ENCODE results near the gene BRI3.
A peak's percentile ranks its signal among the peaks of the same experiment; 100 is the strongest.

BRI3 gene, protein sequence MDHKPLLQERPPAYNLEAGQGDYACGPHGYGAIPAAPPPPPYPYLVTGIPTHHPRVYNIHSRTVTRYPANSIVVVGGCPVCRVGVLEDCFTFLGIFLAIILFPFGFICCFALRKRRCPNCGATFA

GRCh38 chr7:98280791-98281756 is at the start of gene BRI3:
Gene BRI3, plus strand, starts transcription at chr7:98281686. Its CDS starts 110 bp downstream, at chr7:98281796.
- DNase-seq, result peak; percentile 94

DNA sequence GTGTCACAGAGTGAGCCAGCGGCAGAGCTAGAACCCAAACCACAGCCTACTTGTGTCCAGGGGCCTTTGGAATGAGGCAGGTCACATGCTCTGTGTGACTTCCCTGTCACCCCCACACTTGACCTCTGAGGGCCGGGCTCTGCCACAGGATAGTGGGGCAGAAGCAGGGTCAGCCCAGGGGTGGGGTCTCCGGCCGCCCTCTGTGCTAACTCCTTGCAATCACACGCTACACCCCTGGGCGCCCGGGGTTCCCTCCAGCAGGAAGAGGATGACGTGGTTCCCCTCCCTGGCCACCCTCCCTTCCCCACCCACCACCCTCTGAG is 49.3 kb upstream of the BRI3 start:
- DNase-seq, result no peak

- DNase-seq, result no peak
These were observed 48.7 kb upstream of the BRI3 start for GRCh38 chr7:98232799-98233198.

DNA sequence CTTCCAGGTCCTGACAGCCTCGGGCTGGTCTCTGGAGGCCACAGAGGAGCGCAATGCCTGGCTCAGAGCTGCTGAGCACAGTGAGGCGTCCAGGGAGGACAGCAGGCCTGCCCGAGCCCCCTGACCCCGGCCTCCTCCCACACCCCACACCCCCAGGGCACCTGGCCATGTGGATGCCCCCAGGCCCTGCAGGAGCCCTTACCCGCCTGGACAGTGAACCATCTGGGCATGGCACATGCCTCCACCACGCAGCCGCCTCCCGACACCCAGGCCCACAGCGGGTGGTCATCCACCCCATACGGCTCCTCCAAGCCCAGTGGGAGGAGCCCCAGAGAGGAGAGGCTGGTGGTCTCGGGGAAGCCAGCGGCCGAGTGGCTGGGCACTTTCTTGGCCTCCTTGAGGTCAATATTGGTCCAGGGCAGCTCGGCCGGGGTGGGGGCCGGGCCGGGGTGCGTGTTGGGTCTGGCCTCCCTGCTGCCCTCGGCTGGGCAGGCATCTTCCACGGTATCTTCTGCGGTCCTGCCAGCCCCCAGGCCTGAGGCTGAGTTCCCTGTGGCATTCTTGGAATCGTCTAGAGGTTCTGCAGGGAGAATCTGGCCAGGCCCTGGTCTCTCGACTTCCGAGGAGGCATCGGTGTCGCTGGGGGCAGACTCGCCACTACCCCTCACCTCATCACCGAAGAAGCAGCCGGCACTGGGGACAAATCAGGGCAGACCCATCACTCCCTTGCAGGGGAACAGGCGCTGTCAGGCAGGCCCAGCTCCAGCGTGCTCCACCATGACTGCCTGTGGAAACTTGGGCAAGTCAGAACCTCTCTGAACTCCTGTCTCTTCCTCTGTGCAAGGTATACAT is 48.0 kb upstream of the BRI3 start:
- no peak for DNase-seq

DNA sequence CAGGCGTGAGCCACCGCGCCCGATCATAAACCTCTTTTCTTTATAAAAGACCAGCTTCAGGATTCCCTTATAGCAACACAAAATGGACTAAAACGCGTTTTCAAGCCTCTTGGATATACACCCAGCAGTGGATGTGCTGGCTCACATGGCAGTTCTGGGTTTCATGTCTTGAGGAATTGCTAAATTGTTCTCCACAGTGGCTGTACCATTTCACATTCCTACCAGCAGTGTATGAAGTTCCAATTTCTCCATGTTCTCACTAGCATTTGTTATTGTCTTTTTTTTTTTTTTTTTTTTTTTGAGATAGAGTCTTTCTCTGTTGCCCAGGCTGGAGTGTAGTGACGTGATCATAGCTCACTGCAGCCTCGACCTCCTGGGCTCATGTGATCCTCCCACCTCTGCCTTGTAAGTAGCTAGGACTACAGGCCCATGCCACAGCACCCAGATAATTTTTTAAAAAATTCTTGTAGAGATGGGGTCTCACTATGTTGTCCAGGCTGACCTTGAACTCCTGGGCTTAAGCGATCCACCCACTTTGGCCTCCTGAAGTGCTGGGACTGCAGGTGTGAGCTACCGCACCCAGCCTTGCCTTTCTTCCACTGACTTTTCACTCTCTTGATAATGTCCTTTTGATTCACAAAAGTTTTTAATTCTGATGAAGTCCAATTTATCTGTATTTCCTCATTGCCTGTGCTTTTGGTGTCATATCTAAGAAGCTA is 46.9 kb upstream of the BRI3 start:
- DNase-seq, result no peak

- no peak for DNase-seq
These were observed 45.6 kb upstream of the BRI3 start for GRCh38 chr7:98235901-98236300.

DNA sequence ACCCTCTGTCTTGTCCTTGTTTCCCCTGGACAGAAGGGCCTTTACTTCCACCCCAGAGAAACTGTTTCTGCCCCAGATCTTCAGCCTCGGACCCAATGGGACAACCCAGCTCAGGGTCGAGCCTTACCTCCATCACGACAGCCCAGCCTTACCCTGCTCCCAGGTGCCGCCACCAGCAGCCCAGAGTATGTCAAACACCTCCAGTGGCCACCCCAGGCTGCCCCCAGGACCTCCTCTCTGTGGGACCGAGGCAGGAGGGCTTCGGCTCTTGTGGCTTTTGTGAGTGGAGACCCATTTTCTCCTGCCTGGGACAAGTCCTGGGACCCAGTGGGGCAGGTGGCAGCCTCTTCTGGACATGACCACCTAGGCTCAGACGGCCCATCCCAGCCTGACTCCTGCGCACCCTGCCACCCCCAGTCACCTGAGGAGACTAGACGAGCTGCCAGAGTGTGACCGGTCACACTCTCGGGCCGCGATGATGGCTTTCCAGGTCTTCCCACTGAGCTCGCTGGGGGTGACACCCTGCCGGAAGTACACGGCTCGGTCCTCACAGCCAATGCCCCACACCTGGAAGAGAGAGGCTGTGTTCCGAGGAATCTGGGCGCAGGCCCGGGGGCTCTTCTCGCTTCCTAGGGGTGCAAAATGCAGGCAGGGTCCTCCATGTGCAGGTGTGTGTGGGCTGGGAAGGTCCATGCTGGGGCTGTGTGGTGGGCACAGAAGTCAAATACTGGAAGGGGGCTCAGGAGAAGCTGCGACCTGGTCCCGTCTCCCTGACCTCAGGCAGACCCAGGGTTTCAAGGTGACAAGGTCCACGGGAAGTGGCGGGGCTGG is 44.9 kb upstream of the BRI3 start:
- DNase-seq, result no peak

DNA sequence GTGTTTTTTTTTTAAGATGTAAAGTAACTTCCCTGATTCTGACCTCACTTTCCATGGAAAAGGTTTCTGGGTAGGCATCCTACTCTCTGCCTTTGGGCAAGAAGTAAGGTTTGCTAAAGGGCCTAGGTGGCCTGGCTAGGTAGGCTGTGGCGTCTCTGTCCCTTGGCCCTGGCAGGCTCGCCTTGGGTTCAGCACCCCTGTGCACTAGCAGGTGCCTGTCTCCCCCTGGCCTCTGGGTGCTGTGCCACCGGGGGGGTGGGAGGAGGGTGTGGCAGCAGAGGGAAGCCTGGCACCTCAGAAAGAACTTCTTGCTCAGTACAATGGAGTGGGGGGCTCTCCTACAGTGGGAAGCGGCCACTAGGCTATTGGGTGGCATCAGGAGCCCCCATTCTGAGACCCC is 43.4 kb upstream of the BRI3 start:
- DNase-seq, result no peak

DNA sequence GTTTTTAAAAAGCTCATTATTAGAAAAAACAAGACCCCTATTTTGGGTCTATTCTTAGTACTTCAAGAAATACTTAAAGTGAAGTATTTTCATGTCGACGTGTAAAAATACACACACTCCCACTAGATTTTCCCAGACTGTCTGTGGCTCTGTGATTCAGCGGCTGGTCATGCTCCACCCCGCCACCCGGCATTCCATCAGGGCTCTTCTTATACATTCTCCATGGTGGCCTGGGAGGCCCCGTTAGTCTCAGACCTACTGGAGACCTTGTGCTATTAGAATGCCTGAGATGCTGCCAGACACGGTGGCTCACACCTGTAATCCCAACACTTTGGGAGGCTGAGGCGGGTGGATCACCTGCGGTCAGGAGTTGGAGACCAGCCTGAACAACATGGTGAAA is 42.5 kb upstream of the BRI3 start:
- DNase-seq, result no peak

DNA sequence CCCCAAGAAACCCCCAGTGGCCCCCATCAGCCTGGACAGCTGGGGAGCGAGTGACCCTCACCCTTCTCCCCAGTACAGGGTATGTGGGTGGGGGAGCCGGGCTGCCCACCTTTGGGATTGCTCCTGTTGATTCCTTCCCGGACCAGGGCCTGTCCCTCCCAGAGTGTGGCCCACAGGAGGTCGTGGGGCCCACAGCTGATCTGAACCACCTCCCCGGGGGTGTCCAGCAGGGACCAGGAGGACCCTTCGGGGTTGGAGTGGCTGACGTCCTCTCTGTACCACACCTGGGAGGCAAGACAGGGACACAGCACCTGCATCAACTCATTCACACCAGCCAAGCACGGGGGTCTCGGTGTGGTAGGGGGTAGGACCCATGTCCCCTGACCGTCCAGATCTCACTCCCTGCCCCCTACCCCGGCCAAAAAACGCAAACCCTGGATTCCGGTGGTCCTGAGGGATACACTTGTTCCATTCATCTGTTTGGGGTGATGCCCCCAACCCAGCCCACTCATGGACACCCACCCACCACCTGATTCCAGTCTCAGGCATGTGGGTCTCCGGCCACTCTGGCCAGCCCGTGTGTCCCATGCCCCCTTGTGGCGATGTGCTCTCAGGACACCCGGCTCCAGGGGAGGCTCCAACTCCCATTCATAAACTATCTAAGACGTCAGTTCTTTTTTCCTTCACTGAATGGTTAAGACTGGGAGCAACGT is 40.4 kb upstream of the BRI3 start:
- DNase-seq, result peak; percentile 64

- DNase-seq, result no peak
These were observed 39.7 kb upstream of the BRI3 start for GRCh38 chr7:98241674-98242241.

- DNase-seq, result no peak
These were observed 39.1 kb upstream of the BRI3 start for GRCh38 chr7:98242342-98242741.

DNA sequence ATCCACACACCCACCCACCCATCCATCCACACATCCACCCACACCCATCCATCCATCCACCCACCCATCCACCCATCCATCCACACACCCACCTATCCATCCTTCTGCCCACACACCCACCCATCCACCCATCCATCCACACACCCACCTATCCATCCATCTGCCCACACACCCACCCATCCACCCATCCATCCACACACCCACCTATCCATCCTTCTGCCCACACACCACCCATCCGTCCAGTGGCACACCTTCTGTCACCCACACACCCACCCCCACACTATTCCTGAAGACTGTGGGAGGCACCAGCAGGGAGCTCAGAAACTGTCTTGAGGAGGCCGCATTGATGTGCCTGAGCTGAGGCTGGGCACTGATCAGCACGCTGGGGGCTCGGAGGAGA is 38.6 kb upstream of the BRI3 start:
- DNase-seq, result no peak

- no peak for DNase-seq
These were observed 36.6 kb upstream of the BRI3 start for GRCh38 chr7:98244871-98245270.

- no peak for DNase-seq
These were observed 33.3 kb upstream of the BRI3 start for GRCh38 chr7:98248156-98248555.

DNA sequence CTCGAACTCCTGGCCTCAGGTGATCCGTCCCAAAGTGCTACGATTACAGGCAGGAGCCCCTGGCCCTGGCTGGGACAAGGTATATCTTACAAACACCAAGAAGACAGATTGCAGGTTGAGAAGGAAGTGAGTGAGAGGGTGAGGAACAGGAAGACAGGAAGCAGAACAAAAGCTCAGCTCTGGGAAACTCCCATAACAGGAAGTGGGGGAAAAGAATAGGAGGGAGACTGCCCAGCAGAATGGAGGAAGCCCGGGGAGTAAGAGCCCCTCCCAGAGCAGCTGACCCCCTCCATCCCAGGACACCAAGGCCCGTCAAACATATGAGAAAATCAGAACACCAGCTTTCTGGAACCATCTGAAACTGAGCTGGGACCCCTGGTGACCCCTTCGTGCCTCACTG is 32.4 kb upstream of the BRI3 start:
- DNase-seq, result no peak

DNA sequence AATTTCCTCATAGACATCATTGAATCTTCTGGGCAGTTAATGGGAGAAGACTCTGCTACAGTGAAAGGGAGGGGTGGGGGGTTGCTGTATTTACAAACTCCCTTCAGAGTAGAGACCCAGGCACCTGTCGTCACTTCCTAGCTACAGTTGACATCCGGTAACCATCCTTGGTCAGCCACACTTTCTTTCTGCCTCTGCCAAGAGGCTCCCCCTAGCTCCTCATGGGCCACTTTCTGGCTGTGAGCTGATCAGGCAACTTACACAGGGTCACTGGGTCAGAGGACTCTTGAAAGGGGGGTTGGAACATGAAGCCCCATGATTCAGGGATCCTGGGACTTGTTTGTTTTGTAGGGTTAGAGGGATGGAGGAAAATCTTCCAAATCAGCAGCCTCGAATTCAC is 30.7 kb upstream of the BRI3 start:
- DNase-seq, result peak; percentile 72

- peak; percentile 71 for DNase-seq
These were observed 30.3 kb upstream of the BRI3 start for GRCh38 chr7:98251231-98251600.

DNA sequence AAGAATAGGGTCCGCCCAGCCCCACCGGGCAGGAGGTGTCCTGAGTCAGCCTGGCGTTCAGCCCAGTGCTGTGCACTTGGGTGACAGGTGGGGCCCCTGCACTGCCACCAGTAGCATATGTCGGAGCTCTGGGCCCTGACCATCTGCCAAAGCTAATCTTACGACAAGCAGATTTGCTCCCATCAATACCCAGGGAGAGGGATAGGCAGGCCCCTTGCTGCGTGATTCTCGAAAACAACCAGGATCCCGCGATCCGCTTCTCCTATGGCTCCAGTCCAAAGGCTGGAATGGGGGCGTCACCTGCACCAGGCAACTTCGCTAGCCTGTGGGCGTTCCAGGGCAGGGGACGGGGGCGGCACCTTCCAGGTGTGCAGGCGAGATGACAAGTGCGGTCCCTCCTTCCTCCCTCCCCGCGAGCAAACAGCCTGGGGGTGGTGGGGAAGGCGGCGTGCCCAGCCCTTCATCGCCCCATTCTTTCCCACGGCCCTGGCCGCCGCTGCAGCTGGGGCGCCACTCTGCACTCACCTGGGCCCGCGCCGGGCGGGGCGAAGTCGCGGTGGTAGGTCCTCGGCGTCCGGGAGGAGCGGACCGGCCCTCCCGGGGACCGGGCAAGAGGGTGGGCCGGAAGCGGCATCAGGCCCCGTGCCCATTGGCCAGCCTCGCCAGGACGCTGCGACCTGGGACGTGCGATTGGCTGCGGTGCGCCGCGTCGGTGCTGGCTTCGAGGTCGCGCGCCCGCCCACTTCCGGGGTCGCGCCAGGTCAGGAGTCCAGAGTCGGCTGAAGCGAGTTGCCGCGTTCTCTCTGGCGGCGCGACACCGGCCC is 29.7 kb upstream of the BRI3 start, which contains the start of gene TECPR1:
Gene TECPR1, minus strand, starts transcription at position 632 of the 824 bp plus-strand sequence. CDS start 6,086 bp downstream, outside the sequence.
- peak; percentile 94 for DNase-seq
